GM21723 (cell line): ENCODE results near the gene TCERG1L.

ENCODE experiments used
- ATAC-seq: cut with Tn5 transposase; IDR thresholded peaks from one replicate; pipeline ENCODE4 v1.9.1; 2021; ENCODE audit warnings: mild to moderate bottlenecking, moderate library complexity; ENCODE audit not compliant: unreplicated experiment

TCERG1L gene

DNA sequence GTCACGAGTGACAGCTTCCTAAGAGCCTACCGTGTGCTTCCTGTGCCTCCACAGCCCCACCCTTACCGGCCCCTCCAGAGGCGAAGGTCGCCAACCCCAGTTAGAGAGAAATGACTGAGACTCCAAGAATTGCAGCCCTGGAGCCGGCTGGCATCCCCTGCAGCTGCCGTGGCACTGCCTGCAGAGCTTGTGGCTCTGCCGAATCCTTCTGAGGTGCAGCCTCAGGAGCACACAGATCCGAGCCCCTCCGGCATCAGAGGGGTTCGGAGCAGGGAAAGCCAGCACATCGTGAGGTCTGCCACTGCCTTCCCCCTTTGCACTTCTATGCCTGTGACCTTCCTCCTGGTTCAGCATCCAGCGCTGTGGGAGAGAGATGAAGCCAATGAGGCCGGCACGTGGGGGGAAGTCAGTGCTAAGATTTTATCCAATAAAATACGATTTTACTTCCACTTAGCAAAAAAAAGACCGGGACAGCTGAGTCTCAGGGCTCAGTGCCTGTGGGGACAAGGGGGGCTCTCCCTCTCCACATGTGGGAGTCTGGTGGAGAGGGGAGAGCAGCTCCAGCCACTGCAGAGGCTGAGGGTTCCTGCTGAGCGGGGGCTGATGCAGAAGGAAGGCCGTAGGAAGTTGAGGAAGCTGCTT, 80.1 kb downstream of the TCERG1L start:
- no peak for ATAC-seq

DNA sequence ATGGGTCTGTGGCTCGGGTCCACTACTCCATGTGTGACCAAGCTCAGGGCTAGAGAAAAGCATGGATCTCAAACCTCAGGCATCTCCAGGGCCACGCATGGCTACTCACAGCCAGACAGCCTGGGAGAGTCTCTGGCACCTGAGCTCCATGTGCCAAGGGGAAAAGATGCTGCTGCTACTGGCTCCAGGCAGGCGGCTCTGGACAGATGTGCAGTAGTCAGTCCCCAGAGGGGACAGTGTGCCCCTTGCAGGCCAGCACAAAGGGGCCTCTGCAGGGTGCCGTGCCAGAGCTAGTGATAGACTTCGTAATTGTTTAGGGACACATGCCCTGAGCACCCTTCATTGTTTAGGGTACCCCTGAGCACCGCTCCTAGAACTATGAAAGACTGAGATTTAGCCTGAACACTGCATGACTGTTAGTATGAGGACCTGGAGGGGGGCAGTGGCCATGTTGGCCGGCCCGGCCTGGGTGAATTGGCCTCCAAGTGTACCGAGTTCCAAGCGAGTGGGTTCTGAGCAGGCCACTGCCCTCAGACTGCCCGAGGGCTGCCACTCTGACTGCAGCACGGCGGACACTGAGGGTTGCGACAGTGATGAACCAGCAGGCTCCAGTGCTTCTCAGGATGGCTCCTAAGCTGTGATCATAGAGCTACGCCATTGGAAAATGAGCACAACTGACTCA, 80.7 kb downstream of the TCERG1L start:
- no peak for ATAC-seq

GRCh38 chr10:131230166-131230565, 81.4 kb downstream of the TCERG1L start:
- ATAC-seq, result no peak

DNA sequence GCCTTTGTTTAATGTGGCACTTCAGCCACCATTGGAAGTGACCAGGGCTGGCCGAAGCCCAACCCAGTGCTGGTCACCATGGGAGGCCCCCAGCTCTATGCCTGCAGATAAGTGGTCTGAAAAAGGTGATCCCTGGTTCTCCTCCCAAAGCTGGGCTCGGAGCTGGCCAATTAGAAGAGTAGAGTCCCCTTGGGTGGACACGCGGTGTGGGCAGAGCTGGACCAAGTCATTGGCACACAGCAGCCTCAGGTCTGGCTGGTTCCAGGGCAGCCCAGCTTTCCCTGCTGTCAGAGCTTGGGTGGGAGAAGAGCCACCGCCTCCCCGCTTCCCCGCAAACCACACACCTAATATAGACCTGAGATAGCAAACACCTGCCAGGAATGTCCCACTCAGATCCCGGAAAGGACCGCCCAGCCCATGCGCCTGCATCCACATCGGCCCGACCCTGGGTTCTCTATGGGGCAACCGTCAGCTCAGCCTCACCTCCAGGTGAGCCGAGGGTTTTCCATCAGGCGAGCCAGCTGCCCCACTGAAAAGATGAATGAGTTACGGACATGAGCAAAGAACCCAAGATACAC, 84.3 kb downstream of the TCERG1L start:
- ATAC-seq, result no peak

DNA sequence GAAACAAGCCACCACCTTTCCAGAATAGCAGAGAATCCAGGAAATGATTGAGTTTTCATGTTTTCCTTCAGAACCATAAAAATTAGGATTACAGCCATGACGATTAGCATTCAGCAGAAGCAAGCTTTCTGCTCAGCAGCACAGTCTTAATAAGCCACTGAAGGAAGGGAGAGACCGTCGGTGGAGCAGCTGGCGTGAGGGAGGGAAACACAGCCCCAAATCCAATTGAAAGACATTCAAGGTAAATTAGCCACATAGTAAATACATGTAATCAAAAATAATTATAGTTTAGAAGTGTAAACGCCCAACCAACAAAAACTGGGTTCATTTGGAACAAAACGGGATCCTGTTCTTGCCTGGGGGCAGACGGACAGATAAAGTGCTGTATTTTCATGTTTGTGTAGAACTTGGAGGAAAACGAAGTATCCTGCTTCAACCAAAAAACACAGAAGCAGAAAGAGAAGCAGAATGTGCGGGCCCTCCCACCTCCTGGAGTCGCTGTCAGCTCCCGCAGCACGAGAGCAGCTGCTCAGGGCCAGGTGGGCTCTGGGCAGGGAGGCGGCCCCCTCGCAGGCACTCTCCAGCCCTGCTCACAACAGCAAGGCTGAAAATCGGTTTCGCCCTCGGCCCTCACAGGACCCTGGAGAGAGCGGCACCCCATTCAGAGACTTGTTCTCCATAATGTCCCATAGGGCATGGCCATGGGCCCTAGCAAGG, 84.9 kb downstream of the TCERG1L start:
- no peak for ATAC-seq

DNA sequence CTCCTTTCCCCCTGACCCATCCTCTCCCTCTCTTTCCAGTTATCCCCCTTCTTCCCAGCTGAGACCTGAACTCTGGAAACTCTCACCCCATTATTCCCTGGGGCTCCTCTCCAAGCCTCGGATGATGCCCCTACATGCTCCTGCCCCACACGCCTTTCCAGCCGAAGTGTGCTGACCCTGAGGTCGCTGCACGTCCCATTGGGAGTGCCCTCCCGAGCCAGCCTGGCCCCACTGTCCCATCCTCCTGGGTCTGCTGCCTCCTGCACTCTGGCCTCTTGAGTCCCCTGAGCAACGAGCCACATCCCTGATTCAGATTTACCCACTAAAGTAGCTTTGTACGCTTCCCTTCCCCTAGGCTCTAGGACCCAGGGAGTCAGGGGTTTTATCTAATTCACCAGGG, 87.4 kb downstream of the TCERG1L start:
- no peak for ATAC-seq

GRCh38 chr10:131223422-131223821, 88.1 kb downstream of the TCERG1L start:
- no peak for ATAC-seq

DNA sequence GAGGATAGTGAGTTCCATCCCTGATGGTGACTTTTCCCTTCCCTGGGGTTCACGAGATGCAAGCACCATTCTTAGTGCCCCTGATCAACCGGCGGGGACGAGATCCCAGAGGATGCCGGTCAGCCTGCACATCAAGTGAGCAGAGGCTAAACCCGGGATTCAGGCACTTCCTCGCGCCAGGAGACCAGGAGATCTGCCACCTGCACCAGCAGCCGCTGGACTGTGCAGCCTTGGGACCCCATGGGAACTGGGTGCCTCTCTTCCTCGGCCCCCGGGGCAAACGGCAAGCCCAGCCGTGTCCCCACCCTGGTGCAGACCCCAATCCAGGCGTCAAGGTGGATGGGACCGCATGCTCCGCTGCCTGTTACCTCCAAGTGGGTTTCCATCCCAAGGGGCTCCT, 88.5 kb downstream of the TCERG1L start:
- no peak for ATAC-seq

GRCh38 chr10:131221632-131222277, 89.8 kb downstream of the TCERG1L start:
- ATAC-seq, result no peak

DNA sequence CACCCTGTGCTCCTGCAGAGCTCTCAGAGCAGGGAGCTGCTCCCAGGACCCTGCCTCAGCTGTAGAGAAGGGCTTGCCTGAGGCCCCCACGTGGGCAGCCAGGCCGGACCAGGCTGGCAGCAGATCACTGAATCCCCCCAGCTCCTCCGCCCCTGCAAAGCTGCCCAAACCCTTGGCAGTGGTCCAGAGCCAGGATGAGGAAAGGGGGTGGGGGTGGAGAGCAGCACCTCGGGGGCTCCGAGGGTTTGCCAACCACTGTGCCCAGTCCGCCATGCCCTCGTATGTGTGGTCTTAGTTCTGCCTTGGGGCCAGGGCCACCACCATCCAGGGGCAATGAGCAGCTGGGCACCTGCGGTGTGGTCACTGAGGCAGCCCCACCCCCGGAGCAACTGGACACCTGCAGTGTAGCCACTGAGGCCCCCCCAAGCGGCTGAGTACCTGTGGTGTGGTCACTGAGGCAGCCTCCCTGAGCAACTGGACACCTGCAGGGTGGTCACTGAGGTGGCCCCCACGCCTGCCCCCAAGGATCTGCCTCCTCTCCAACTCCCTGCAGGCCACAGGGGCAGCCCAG, 90.8 kb downstream of the TCERG1L start:
- ATAC-seq, result no peak

GRCh38 chr10:131219955-131220489, 91.5 kb downstream of the TCERG1L start:
- no peak for ATAC-seq

- ATAC-seq, result no peak
These were observed 92.0 kb downstream of the TCERG1L start for GRCh38 chr10:131219584-131219886.

GRCh38 chr10:131218811-131219583, 92.5 kb downstream of the TCERG1L start:
- no peak for ATAC-seq

DNA sequence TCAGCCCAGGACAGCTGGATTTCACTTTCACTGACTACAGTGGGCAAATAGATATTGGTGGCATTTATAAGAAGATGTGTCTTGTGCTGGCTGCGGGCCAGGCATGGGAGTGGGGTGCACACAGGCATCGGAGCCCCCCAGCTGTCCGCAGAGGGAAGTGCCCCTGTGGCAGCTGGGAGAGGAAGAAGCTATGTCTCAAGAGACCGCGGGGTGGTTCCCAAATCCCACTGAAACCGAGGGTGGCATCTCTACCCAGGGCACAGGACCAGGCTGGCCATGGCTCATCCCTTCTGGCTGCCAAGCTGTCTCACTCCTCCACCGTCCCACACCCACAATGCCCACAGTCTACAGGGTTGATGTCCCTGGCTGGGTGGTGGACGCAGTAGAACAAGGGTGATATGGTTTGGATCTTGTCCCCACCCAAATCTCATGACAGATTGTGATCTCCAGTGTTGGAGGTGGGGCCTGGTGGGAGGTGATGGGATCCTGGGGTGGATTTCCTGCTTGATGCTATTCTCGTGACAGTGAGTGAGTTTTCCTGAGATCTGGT, 94.8 kb downstream of the TCERG1L start:
- no peak for ATAC-seq

DNA sequence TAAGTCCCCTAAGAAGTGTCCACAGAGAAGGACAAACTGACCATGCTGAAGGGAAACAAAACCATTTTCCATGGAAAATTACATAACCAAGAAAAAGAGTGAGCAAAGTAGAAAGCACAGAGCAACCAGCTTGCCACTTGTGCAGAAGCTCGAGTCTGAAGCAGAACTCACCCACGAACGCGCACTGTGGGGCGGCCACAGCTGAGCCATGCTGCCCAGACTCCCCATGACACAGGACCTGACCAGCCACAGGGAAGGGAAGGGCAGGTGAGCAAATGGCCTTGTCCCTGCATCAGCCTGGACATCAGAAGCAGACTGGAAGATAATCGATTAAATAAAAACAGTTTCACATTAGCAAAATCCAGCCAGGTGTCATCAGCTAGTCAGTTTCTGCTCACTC, 95.7 kb downstream of the TCERG1L start:
- ATAC-seq, result no peak

GRCh38 chr10:131214521-131215244, 96.8 kb downstream of the TCERG1L start:
- no peak for ATAC-seq

- no peak for ATAC-seq
These were observed 97.6 kb downstream of the TCERG1L start for GRCh38 chr10:131213741-131214505.

- ATAC-seq, result no peak
These were observed 98.7 kb downstream of the TCERG1L start for GRCh38 chr10:131212763-131213325.
